NOMO-1 treated with DMSO at 0.1 percent for 48 hours (cell line): ENCODE measurements around the gene SLCO4A1.

ENCODE experiments used
- DNase-seq: peaks from one replicate; lab custom pipeline; 2025; ENCODE audit not compliant: unreplicated experiment; lab: John Stamatoyannopoulos, UW

The SLCO4A1 gene

DNA sequence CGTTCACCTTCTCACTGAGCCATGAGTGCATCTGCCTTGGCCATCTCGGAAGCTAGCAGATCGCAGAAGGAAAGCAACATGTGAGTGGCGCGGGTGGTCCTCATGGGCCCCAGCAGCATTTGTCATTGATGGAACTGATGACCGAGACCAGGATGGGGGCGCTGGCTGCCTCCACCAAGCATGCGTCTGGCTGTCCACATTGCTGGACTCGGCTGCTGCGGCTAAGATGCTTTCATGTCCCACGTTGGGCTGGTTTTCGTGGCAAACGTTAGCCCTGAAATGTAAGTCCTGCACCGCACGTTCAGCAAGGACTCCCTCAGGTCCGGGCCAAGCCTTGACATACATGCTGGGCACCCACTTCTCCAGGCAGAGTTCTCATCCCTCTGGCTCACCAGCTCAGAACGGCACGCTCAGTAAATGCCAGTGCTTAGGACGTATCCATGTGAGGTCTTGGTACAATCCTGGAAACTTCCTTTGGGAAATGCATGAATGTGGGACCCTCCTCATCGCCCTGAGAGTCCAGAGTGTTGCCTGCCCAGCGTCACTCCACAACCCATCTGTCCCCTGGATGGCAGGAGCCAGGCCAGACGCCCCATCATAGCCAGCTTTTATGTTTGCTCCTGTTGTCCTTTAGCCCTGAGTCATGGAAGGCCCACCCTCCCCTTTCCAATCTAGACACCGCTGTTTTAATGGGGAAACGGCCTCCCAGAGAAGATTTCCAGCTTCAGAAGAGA lies 8.4 kb downstream of the SLCO4A1 start:
- no peak for DNase-seq

DNA sequence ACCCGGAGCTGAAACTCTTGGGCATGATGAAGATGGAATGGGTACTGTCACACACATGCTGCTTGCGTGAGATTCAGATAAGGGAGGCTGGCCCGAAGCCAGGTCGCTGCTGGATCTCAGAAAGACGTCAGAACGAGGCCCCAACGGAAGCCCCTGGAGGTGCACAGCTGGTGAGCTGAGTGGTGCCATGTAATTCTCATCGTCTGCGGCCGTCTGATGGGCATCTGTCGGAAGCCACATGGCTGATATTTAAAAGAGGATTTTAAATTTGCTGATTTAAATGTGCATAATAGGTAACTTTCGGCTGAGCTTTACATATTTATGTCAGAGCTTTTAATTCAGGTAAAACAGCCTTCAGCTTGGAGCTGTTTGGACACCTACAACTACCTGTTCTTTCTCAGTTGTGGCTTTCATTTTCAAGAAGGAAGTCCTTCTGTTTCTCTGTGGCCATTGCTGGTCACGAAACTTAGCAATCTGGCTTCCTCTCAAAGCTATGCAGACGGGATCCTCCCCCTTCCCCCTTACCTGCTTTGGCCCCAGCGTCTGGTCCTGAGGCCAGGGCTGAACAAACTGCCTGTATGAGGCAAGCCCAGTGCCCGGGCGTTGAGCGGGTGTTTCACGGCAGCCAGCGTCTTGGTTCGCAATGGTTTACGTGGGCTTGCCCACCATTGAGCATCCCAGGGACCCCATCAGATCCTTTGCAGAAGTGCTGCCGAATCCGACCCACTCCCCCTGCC lies 9.2 kb downstream of the SLCO4A1 start:
- DNase-seq: peak; percentile 77

DNA sequence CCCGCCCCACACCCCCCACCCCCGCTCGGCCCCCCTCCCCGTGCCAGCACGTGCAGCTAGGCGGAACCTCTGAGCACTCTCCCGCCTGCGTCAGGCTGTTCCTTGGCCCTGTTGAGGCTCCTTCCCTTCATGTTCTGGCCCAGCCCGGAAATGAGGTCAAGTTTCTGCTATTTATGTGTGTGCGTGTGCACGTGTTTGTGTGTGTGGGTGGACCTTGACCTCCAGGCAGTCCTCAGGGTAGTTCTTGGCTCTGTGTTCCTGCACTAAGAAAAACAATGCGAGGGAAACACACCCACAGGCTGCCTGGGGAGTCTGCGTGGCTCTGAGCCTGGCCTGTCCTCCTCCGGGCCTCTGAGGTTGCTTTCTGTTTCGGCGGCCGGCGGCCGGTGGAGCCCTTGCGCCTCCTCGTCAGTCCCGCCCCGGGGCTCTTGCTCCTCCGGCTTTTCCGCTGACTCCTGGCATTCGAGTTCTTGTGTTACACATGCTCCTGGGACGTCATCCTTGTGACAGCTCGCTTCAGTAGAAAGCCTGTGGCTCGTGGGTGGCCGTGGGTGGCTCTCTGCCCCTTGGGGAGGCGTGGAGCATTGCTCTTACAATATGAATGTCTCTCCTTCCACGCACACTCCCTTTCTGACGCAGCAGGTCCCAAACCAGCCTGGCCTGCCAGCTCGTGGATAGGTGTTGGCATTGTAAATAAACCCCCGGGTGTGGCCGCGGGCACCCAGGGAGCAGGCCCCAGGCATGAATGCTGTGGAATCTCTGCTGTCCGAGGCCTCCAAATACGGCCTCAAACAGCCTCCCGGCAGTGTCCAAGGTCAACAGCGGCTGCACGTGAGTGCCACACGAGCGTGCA lies 10.0 kb downstream of the SLCO4A1 start:
- DNase-seq: peak; percentile 88

- no peak for DNase-seq
Observed at GRCh38 chr20:62652894-62653305, 10.6 kb downstream of the SLCO4A1 start.

GRCh38 chr20:62653373-62653772 lies 11.1 kb downstream of the SLCO4A1 start:
- DNase-seq: no peak

GRCh38 chr20:62653951-62654685 lies 11.8 kb downstream of the SLCO4A1 start:
- no peak for DNase-seq

- DNase-seq: no peak
Observed at GRCh38 chr20:62655282-62656196, 13.2 kb downstream of the SLCO4A1 start.

DNA sequence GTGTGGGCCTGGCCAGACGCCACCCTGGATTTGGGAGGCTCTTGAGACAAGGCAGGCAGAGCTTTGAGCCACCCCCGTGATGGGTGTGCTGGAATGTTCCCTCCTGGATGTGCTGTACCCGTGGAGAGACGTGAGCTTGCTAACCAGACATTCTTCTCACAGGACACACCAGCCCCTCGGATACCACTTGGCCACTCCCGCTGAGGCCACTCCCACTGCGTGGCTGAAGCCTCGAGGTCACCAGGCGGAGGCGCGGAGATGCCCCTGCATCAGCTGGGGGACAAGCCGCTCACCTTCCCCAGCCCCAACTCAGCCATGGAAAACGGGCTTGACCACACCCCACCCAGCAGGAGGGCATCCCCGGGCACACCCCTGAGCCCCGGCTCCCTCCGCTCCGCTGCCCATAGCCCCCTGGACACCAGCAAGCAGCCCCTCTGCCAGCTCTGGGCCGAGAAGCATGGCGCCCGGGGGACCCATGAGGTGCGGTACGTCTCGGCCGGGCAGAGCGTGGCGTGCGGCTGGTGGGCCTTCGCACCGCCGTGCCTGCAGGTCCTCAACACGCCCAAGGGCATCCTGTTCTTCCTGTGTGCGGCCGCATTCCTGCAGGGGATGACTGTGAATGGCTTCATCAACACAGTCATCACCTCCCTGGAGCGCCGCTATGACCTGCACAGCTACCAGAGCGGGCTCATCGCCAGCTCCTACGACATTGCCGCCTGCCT lies 14.1 kb downstream of the SLCO4A1 start:
- DNase-seq: no peak

- DNase-seq: no peak
Observed at GRCh38 chr20:62656919-62657588, 14.8 kb downstream of the SLCO4A1 start.

GRCh38 chr20:62657589-62657942 lies 15.3 kb downstream of the SLCO4A1 start:
- DNase-seq: no peak

DNA sequence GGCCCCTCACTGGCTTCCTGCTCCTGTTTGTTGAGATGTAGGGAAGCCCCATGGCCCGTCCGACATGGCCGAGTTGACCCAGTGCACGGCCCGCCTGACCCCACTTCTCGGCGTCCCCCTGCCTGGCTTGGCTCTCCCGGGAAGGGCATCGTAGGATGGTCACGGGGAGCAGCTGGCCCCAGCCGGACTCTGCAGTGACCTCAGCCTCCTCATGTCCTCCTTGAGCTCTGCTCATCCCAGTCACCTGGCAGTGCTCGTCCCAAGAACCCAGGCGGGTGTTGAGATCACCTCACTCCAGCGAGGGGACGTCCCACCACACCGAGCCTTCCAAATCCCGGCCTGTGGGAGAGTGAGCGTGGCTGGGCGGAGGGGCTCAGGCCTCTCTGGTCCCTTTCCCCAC lies 15.7 kb downstream of the SLCO4A1 start:
- DNase-seq: no peak

DNA sequence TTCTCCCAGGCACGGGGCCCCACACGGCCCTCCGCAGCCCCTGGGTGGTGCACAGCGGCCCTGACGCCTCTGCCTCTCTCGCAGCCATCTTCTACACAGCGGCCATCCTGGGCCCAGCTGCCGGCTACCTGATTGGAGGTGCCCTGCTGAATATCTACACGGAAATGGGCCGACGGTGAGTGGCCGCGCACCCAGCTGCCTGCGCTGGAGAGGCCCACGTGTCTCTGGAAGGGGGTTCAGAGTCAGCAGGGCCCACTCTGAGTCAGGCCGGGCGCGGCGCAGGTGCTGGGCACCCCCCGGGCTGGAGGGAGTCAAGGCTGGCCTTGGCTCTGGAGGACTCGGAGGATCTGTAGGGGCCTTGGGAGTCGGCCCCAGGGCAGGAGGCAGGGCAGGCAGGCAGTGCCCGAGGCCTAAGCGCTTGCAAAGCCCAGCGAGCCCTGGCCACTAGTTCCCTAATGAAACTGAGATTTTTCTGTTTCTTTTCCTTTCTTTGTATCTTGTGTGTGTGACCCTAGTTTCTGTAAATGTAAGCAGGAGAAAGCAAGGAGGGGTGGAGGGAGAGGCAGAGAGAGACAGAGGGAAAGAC lies 16.4 kb downstream of the SLCO4A1 start:
- peak; percentile 5 for DNase-seq

DNA sequence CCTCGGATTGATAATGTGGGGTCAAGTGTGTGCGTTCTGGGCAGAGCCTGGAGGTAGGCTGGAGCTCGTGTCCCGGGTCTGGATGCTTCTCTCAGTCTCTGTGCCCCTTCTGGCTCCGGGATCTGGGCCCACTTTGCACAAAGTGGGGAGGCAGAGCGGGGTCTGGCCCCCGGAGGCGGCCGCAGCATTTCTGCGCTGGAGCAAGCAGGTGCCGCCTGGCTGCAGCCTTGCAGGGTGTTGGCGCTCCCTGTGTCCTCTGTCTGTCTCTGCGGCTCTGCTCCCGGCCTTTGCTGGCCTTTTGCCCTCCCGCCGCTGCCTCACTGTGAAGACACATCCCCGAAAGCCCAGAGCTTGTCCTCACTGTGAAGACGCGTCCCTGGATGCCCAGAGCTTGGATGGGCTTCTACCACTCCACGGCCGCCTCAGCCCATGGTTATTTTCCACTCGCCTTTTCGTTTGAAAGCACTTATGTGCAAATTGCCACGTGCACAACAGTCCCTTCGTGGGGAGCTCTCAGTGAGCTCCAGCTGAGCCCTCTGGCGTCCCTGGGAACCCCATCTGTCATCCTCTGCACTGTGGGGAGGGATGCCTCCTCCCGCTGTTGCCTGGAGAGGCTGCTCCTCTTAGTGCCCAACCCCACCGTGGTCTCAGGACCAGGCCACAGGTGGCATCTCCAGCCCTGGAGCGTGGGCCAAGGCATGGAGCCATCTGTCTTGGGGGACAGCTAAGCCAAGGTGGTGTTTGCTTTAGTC lies 17.4 kb downstream of the SLCO4A1 start:
- DNase-seq: no peak

DNA sequence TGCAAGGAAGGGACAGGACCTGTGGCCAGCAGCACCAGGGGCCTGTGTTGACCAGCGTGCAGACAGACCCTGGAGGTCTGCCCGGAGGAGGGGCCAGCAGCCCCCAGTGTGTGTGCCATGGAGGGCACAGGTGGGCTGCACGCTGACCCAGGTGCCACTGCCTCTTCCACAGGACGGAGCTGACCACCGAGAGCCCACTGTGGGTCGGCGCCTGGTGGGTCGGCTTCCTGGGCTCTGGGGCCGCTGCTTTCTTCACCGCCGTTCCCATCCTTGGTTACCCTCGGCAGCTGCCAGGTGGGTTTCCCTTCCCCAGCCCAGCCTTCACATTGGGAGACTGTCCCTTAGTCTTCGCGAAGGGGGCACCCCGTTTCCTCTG lies 17.9 kb downstream of the SLCO4A1 start:
- DNase-seq: no peak

GRCh38 chr20:62660768-62661167 lies 18.5 kb downstream of the SLCO4A1 start:
- no peak for DNase-seq

DNA sequence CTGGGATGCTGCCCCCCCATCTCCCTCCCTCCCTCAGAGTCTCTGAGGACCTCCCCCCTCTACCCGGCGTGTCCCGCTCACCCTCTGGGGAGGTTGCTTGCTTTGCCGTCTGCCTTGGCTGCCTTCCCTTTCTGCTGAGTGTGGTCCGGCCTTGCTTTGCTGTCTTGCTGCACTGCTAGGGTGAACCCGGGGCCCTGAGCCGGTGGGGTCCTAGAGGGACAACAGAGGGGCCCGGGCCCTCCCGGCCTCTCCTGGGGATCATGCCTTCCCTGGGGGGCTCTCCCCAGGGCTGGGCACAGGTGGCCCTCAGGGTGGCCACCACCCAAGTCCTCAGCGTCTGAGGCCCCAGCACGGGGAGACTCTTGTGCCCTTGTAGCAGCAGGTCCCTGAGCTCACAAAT lies 19.3 kb downstream of the SLCO4A1 start:
- no peak for DNase-seq

GRCh38 chr20:62662422-62662821 lies 20.1 kb downstream of the SLCO4A1 start:
- peak; percentile 73 for DNase-seq
